MM.1S (cell line): Measurements from ENCODE around the gene MAN1C1.

ENCODE experiments used
- DNase-seq: peaks from one replicate; pipeline ENCODE4 v3.0.0-alpha.2; 2015
- H2AFZ ChIP-seq: fragments of 300-600 bp; sonication (generic); 2 replicates; pipeline ENCODE4 v1.6.0; 2016; ENCODE audit warnings: antibody characterized with exemption, low read length
- H3F3A ChIP-seq: fragments of 300-600 bp; sonication (generic); 2 replicates; pipeline ENCODE4 v1.6.1; 2016; ENCODE audit warnings: mild to moderate bottlenecking, antibody characterized with exemption, low read length, moderate library complexity, mixed read lengths; ENCODE audit not compliant: insufficient read depth
- H3K27ac ChIP-seq: fragments of 300-600 bp; sonication (generic); 2 replicates; pipeline ENCODE4 v1.5.1; 2016; ENCODE audit warnings: mild to moderate bottlenecking, low read length
- H3K27me3 ChIP-seq: fragments of 300-600 bp; sonication (generic); replicated peaks from 2 replicates; pipeline ENCODE4 v1.6.0; 2016; ENCODE audit warnings: low read length; ENCODE audit not compliant: insufficient read depth
- H3K36me3 ChIP-seq: fragments of 300-600 bp; sonication (generic); replicated peaks from 2 replicates; pipeline ENCODE4 v1.6.1; 2016; ENCODE audit warnings: mild to moderate bottlenecking, low read length, mixed read lengths; ENCODE audit not compliant: insufficient read depth
- H3K4me1 ChIP-seq: fragments of 300-600 bp; sonication (generic); 2 replicates; pipeline ENCODE4 v1.6.1; 2016; ENCODE audit warnings: low read length, mixed read lengths
- H3K4me2 ChIP-seq: fragments of 300-600 bp; sonication (generic); 2 replicates; pipeline ENCODE4 v1.6.0; 2016; ENCODE audit warnings: low read depth, low read length
- H3K4me3 ChIP-seq: fragments of 300-600 bp; sonication (generic); 2 replicates; pipeline ENCODE4 v1.5.1; 2016; ENCODE audit warnings: low read length, mixed read lengths
- H3K79me2 ChIP-seq: fragments of 300-600 bp; sonication (generic); 2 replicates; pipeline ENCODE4 v1.6.1; 2016; ENCODE audit warnings: mixed run types, low read length, mixed read lengths
- H3K9ac ChIP-seq: fragments of 300-600 bp; sonication (generic); 2 replicates; pipeline ENCODE4 v1.6.1; 2016; ENCODE audit warnings: low read length, mixed read lengths
- H3K9me2 ChIP-seq: fragments of 300-600 bp; sonication (generic); replicated peaks from 2 replicates; pipeline ENCODE4 v1.6.1; 2016; ENCODE audit warnings: mild to moderate bottlenecking, low read length, mixed read lengths; ENCODE audit not compliant: insufficient read depth
- H3K9me3 ChIP-seq: fragments of 300-600 bp; sonication (generic); replicated peaks from 2 replicates; pipeline ENCODE4 v1.6.1; 2016; ENCODE audit warnings: mild to moderate bottlenecking, low read length, mixed read lengths; ENCODE audit not compliant: insufficient read depth
- H4K20me1 ChIP-seq: fragments of 300-600 bp; sonication (generic); 2 replicates; pipeline ENCODE4 v1.6.1; 2016; ENCODE audit warnings: mild to moderate bottlenecking, low read length, moderate library complexity, mixed read lengths; ENCODE audit not compliant: insufficient read depth
- EZH2 ChIP-seq: fragments of 300-600 bp; sonication (generic); optimal IDR thresholded peaks from 2 replicates; pipeline ENCODE3; 2017; ENCODE audit warnings: low read depth, mild to moderate bottlenecking, antibody characterized with exemption, low read length, mixed read lengths
- EZH2phosphoT487 ChIP-seq: fragments of 300-600 bp; sonication (generic); IDR thresholded peaks from 2 replicates; pipeline ENCODE4 v1.6.1; 2018; ENCODE audit warnings: antibody characterized with exemption, low read length
- TF ChIP-seq, protein P1 (sequence below): fragments of 300-600 bp; sonication (generic); IDR thresholded peaks from 2 replicates; pipeline ENCODE4 v1.5.1; 2016; ENCODE audit warnings: antibody characterized with exemption, low read length, mixed read lengths

MAN1C1 gene

GRCh38 chr1:25679171-25679570, 62.6 kb downstream of the MAN1C1 start:
- Histone ChIP-seq H3K4me1 (peaks cover 30% of the 10 kb centered on the region), H3K9ac (no peak overlapping the region), H3K9me2 (no peaks in the 10 kb centered on the region), H3K79me2 (peaks cover 10% of the 10 kb centered on the region), H3K36me3 (no peaks in the 10 kb centered on the region), H3K4me2 (no peak overlapping the region), H2AFZ (no peak overlapping the region), H3K9me3 (no peaks in the 10 kb centered on the region), H4K20me1 (no peaks in the 10 kb centered on the region), H3K4me3 (no peak overlapping the region), H3K27me3 (no peaks in the 10 kb centered on the region), H3F3A (peaks cover 12% of the 10 kb centered on the region), H3K27ac (no peak overlapping the region)
- no peak for DNase-seq
- TF ChIP-seq, protein P1, sequence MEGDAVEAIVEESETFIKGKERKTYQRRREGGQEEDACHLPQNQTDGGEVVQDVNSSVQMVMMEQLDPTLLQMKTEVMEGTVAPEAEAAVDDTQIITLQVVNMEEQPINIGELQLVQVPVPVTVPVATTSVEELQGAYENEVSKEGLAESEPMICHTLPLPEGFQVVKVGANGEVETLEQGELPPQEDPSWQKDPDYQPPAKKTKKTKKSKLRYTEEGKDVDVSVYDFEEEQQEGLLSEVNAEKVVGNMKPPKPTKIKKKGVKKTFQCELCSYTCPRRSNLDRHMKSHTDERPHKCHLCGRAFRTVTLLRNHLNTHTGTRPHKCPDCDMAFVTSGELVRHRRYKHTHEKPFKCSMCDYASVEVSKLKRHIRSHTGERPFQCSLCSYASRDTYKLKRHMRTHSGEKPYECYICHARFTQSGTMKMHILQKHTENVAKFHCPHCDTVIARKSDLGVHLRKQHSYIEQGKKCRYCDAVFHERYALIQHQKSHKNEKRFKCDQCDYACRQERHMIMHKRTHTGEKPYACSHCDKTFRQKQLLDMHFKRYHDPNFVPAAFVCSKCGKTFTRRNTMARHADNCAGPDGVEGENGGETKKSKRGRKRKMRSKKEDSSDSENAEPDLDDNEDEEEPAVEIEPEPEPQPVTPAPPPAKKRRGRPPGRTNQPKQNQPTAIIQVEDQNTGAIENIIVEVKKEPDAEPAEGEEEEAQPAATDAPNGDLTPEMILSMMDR = no peak
- no peak for TF ChIP-seq EZH2phosphoT487
- no peak for TF ChIP-seq EZH2

DNA sequence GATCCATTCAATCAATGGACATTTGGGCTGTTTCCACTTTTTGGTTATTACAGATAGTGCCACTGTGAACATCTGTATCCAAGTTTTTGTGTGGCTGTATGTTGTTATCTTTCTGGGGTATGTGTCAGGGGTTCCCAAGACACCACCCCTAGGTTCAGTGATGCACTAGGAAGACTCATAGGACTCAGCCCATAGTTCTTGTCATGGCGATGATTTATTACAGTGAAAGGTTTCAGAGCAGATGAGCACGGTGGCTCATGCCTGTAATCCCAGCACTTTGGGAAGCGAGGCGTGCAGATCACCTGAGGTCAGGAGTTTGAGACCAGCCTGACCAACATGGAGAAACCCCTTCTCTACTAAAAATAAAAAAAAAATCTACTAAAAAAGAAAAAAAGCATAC, 64.1 kb downstream of the MAN1C1 start:
- Histone ChIP-seq H3K9me2 (no peaks in the 10 kb centered on the region), H3K9me3 (no peaks in the 10 kb centered on the region), H4K20me1 (no peaks in the 10 kb centered on the region), H3K27ac (no peak overlapping the region), H2AFZ (no peak overlapping the region), H3K36me3 (no peaks in the 10 kb centered on the region), H3K79me2 (peaks cover 10% of the 10 kb centered on the region), H3K27me3 (no peaks in the 10 kb centered on the region), H3K9ac (no peak overlapping the region), H3K4me3 (no peak overlapping the region), H3K4me2 (no peak overlapping the region), H3K4me1 (peaks cover 15% of the 10 kb centered on the region), H3F3A (peaks cover 1% of the 10 kb centered on the region; the same call in 1 of the 2 replicates)
- TF ChIP-seq EZH2phosphoT487 = no peak
- TF ChIP-seq EZH2 = no peak
- TF ChIP-seq, protein P1 = no peak
- no peak for DNase-seq

- Histone ChIP-seq H3K4me2 (no peak overlapping the region), H3K27ac (no peak overlapping the region), H3F3A (no peaks in the 10 kb centered on the region), H3K9me3 (no peaks in the 10 kb centered on the region), H2AFZ (no peak overlapping the region), H3K4me3 (no peak overlapping the region), H4K20me1 (no peaks in the 10 kb centered on the region), H3K27me3 (no peaks in the 10 kb centered on the region), H3K4me1 (peaks cover 4% of the 10 kb centered on the region), H3K36me3 (no peaks in the 10 kb centered on the region), H3K9me2 (no peaks in the 10 kb centered on the region), H3K9ac (no peak overlapping the region), H3K79me2 (peaks cover 4% of the 10 kb centered on the region; the same call in 1 of the 2 replicates)
- no peak for DNase-seq
- TF ChIP-seq EZH2 (no peak), EZH2phosphoT487 (no peak)
- TF ChIP-seq, protein P1 = no peak
Observed at GRCh38 chr1:25682059-25682601, 65.5 kb downstream of the MAN1C1 start.
